Panc1 (cell line): ENCODE measurements around the gene RRAS. TPM values are rescaled to one million over a fixed set of nuclear protein-coding genes. Genes with fewer than 3 reads are reported as not detected.

Source experiments
- ATAC-seq: fragments of 200-7000 bp; cut with Tn5 transposase; 2 replicates; pipeline ENCODE4 v1.9.1; 2020; ENCODE audit warnings: mild to moderate bottlenecking, moderate library complexity
- BruUV-seq: library from RNA; stranded (reverse); fragments of 400-500 nt; replicated peaks from 2 replicates; lab custom pipeline; 2021; lab: Mats Ljungman, UMichigan
- CTCF ChIA-PET: fragments of 300-600 bp; sonication (Branson Sonifier 250); formaldehyde crosslinking; loops from one replicate; lab custom pipeline; 2022; ENCODE audit warnings: antibody characterized with exemption; lab: Charles Lee
- POLR2A ChIA-PET: fragments of 300-600 bp; sonication (Branson Sonifier 250); formaldehyde crosslinking; loops from one replicate; lab custom pipeline; 2022; ENCODE audit warnings: antibody characterized with exemption; lab: Charles Lee
- DNase-seq: peaks from one replicate; pipeline ENCODE4 v3.0.0-alpha.2; 2010; ENCODE audit warnings: low read depth, low spot score
- H3K27ac ChIP-seq: 2 replicates; pipeline ENCODE4 v1.5.1; 2011; ENCODE audit warnings: mild to moderate bottlenecking, low read length, inconsistent platforms
- H3K27me3 ChIP-seq: fragments of 200-500 bp; sonication (Bioruptor generic); 2 replicates; pipeline ENCODE4 v1.6.0; 2014; ENCODE audit warnings: low read length, inconsistent platforms; ENCODE audit not compliant: control insufficient read depth, insufficient read depth
- H3K36me3 ChIP-seq: fragments of 200-500 bp; sonication (Bioruptor generic); 2 replicates; pipeline ENCODE4 v1.5.1; 2014; ENCODE audit warnings: inconsistent platforms, mild to moderate bottlenecking, low read length, moderate library complexity; ENCODE audit not compliant: control insufficient read depth, insufficient read depth
- H3K4me1 ChIP-seq: 2 replicates; pipeline ENCODE4 v1.5.1; 2011; ENCODE audit warnings: inconsistent platforms, mild to moderate bottlenecking, low read length, moderate library complexity; ENCODE audit not compliant: control insufficient read depth, insufficient read depth
- H3K4me3 ChIP-seq, 2 experiments: 2 replicates each; pipeline ENCODE4 v1.5.1; 2011 to 2012; ENCODE audit warnings: low read depth in 2 of 2, low read length in 2 of 2, mild to moderate bottlenecking in 2 of 2, inconsistent platforms in 1 of 2, moderate library complexity in 1 of 2
- H3K9me3 ChIP-seq: fragments of 200-500 bp; sonication (Bioruptor generic); 2 replicates; pipeline ENCODE4 v1.5.1; 2014; ENCODE audit warnings: low read depth, mild to moderate bottlenecking, inconsistent platforms, low read length, moderate library complexity; ENCODE audit not compliant: control insufficient read depth, insufficient read depth
- CTCF ChIP-seq: fragments of 450-650 bp; IDR thresholded peaks from 2 replicates; pipeline ENCODE4 v1.5.1; 2017; ENCODE audit warnings: mild to moderate bottlenecking
- POLR2AphosphoS5 ChIP-seq: IDR thresholded peaks from 2 replicates; pipeline ENCODE4 v1.6.1; 2012; ENCODE audit warnings: mild to moderate bottlenecking, low read depth, low read length, moderate library complexity
- REST ChIP-seq, 2 experiments: IDR thresholded peaks; 2 replicates each; pipeline ENCODE4 v1.6.1; 2011 to 2012; ENCODE audit warnings: low read depth in 2 of 2, control low read depth in 1 of 2, low read length in 1 of 2, mild to moderate bottlenecking in 1 of 2, moderate library complexity in 1 of 2; ENCODE audit not compliant: insufficient read depth in 1 of 2
- SIN3A ChIP-seq: IDR thresholded peaks from 2 replicates; pipeline ENCODE4 v1.6.1; 2012; ENCODE audit warnings: low read depth, mild to moderate bottlenecking, low read length, moderate library complexity, borderline replicate concordance; ENCODE audit not compliant: insufficient read depth
- TCF7L2 ChIP-seq: IDR thresholded peaks from 2 replicates; pipeline ENCODE4 v1.6.1; 2011; ENCODE audit warnings: mild to moderate bottlenecking, low read depth, low read length, inconsistent platforms
- in situ Hi-C: cut with HindIII; loops from 2 replicates; pipeline ENCODE4 v1.10.0; 2016; ENCODE audit warnings: low sequenced_read_pairs, low pct_unique_long_range_greater_than_20kb
- intact Hi-C: fragments of 100-400 bp; cut with micrococcal nuclease; formaldehyde crosslinking; loops from one replicate; pipeline ENCODE4 v1.10.0; 2022; ENCODE audit not compliant: unreplicated experiment
- total RNA-seq: library from RNA; stranded (reverse); gene quantifications from one replicate; pipeline ENCODE4 v1.2.1, GENCODE V29; 2021; ENCODE audit not compliant: unreplicated experiment

RRAS gene
- total RNA-seq, 1 experiment from 2014 or later: 64.4 TPM

GRCh38 chr19:49664171-49665035 is 24.5 kb upstream of the RRAS start:
- CTCF ChIA-PET: interaction anchor here (0.8 kb wide), 1 partner anchor 8 kb away, joined by 6 read pairs; no protein-coding TSS in a partner anchor
- peaks cover 2% of the 10 kb centered on the region; the same call in 1 of the 2 replicates for H3K4me1 ChIP-seq
- ATAC-seq (peak; percentile 77), DNase-seq (no peak)
- no peaks in the 10 kb centered on the region for H3K27me3 ChIP-seq
- POLR2A ChIA-PET: interaction anchor here (0.6 to 0.8 kb wide), 3 partner anchors 12 to 189 kb away, joined by 3 to 5 read pairs (median 4); partner anchors contain the start of genes PRMT1 and RRAS
- in situ Hi-C loops: no loop called here
- no peaks in the 10 kb centered on the region for H3K9me3 ChIP-seq
- TF ChIP-seq CTCF (no peak), POLR2AphosphoS5 (peak; percentile 81), SIN3A (0 out of 2 replicates have a peak, but pooled peaks have one; percentile 54), REST (IDR thresholded peaks at IDR 0.05; ENCODE audit: insufficient read depth in 1 of 2, low read depth in 2 of 2, low read length in 1 of 2) (no peak), TCF7L2 (no peak)
- peaks cover 10% of the 10 kb centered on the region; the same call in 1 of the 2 replicates for H3K36me3 ChIP-seq
- TSS peak; percentile 88 for BruUV-seq
- intact Hi-C loops: no loop called here
- peak overlapping the region; percentile 71 to 95 for H3K4me3 ChIP-seq
- peak overlapping the region; percentile 90 for H3K27ac ChIP-seq

- intact Hi-C loops: no loop called here
- Histone ChIP-seq H3K4me1 (peaks cover 2% of the 10 kb centered on the region; the same call in 1 of the 2 replicates), H3K9me3 (no peaks in the 10 kb centered on the region), H3K27me3 (no peaks in the 10 kb centered on the region), H3K27ac (no peak overlapping the region), H3K4me3 (no peak overlapping the region), H3K36me3 (peaks cover 10% of the 10 kb centered on the region; the same call in 1 of the 2 replicates)
- in situ Hi-C loops: no loop called here
- BruUV-seq: no TSS peak
- no peak for DNase-seq
- no peak for ATAC-seq
- POLR2A ChIA-PET: no interaction called here
- CTCF ChIA-PET: interaction anchor here (0.8 kb wide), 1 partner anchor 9 kb away, joined by 6 read pairs; no protein-coding TSS in a partner anchor
- no peak for TF ChIP-seq SIN3A
Measured at GRCh38 chr19:49663224-49663623, 23.3 kb upstream of the RRAS start.
